AG04449 (cell line): ENCODE data around the gene RNF39.
"Not testable (repeated sequence)": the region's sequence is repeated elsewhere in the genome, so short reads cannot be mapped to it uniquely, and the experiment has no call there.

Experiments
- CTCF ChIA-PET: fragments of 350-600 bp; formaldehyde crosslinking; extraction: SDS; loops from one replicate; lab custom pipeline; 2021; ENCODE audit warnings: antibody characterized with exemption; lab: Yijun Ruan, JAX
- POLR2A ChIA-PET: fragments of 400-600, 350-600 bp; formaldehyde crosslinking; extraction: SDS; loops from one replicate; lab custom pipeline; 2020; ENCODE audit warnings: antibody characterized with exemption, inconsistent platforms; lab: Yijun Ruan, JAX
- DNase-seq: peaks from one replicate; pipeline ENCODE4 v3.0.0-alpha.2; 2010; ENCODE audit warnings: low read depth, low spot score
- H3K4me3 ChIP-seq: 2 replicates; pipeline ENCODE4 v1.5.1; 2011; ENCODE audit warnings: low read depth, mild to moderate bottlenecking, control low read depth, low read length
- TF ChIP-seq, protein P1 (sequence below): IDR thresholded peaks from one replicate; pipeline ENCODE4 v1.5.1; 2011; ENCODE audit warnings: mild to moderate bottlenecking, moderate library complexity, low read length, control low read depth, inconsistent platforms; ENCODE audit not compliant: insufficient read depth; ENCODE audit errors: missing control alignments

Gene RNF39

GRCh38 chr6:30042914-30043313 is 32.7 kb downstream of the RNF39 start:
- TF ChIP-seq, protein P1, sequence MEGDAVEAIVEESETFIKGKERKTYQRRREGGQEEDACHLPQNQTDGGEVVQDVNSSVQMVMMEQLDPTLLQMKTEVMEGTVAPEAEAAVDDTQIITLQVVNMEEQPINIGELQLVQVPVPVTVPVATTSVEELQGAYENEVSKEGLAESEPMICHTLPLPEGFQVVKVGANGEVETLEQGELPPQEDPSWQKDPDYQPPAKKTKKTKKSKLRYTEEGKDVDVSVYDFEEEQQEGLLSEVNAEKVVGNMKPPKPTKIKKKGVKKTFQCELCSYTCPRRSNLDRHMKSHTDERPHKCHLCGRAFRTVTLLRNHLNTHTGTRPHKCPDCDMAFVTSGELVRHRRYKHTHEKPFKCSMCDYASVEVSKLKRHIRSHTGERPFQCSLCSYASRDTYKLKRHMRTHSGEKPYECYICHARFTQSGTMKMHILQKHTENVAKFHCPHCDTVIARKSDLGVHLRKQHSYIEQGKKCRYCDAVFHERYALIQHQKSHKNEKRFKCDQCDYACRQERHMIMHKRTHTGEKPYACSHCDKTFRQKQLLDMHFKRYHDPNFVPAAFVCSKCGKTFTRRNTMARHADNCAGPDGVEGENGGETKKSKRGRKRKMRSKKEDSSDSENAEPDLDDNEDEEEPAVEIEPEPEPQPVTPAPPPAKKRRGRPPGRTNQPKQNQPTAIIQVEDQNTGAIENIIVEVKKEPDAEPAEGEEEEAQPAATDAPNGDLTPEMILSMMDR: no peak
- ChIA-PET POLR2A (no interaction called here), CTCF (no interaction called here)
- H3K4me3 ChIP-seq: no peak overlapping the region
- DNase-seq: no peak

- ChIA-PET CTCF (no interaction called here), POLR2A (no interaction called here)
- DNase-seq: no peak
- H3K4me3 ChIP-seq: no peak overlapping the region
- TF ChIP-seq, protein P1: no peak
These were observed 33.1 kb downstream of the RNF39 start for GRCh38 chr6:30042476-30042875.

DNA sequence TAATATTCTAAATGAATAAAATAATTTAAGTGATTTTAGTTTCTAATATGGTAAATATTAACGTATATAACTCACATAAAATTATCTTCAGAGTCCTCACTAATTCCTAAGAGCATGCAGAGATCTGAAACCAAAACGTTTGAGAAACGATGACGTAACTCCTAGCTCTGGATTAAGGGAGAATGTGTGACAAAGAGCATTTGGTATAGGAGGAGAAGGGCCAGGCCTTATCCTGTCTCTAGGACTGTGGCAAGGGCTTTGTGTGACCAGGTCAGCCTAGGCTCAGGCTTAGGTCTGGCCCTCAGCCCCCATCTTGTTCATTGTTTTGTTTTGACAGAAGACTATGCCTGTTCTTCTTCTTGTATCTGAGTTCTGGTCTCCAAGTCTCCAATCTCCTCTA is 33.7 kb downstream of the RNF39 start:
- TF ChIP-seq, protein P1: no peak
- CTCF ChIA-PET: no interaction called here

GRCh38 chr6:30041221-30041620 is 34.3 kb downstream of the RNF39 start:
- TF ChIP-seq, protein P1: no peak
- no peak for DNase-seq
- ChIA-PET CTCF (no interaction called here), POLR2A (no interaction called here)
- no peak overlapping the region for H3K4me3 ChIP-seq

More for the DNA sequence above, 33.7 kb downstream of the RNF39 start:
- POLR2A ChIA-PET: no interaction called here
- no peak for DNase-seq
- H3K4me3 ChIP-seq: no peak overlapping the region

GRCh38 chr6:30037182-30037788 is 38.3 kb downstream of the RNF39 start:
- POLR2A ChIA-PET: no interaction called here
- CTCF ChIA-PET: interaction anchor here (0.6 to 1.7 kb wide), 15 partner anchors 8 to 383 kb away, joined by 3 to 6 read pairs (median 4); no protein-coding TSS in a partner anchor
- TF ChIP-seq, protein P1: peak; percentile 44
- no peak for DNase-seq
- H3K4me3 ChIP-seq: no peak overlapping the region

DNA sequence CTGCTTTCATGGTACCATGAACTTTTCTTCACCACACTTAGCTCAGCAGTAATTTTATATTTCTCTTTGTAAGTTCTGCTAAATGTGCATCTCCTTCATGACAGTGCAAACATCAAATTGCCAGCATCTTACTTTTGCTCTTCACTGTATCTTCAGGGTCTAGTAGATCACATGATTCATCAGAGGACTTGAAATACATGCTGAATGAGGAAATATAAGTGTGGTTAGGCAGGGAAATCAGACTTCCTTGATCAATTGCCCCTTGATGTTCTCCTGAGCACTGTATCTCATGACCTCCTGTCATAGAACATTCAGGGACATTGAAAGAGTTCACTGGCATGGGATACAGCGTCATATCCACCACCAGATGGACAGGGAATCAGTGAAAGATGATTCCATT is 39.8 kb downstream of the RNF39 start:
- CTCF ChIA-PET: no interaction called here
- no peak for DNase-seq
- H3K4me3 ChIP-seq: no peak overlapping the region
- POLR2A ChIA-PET: no interaction called here
- TF ChIP-seq, protein P1: no peak

DNA sequence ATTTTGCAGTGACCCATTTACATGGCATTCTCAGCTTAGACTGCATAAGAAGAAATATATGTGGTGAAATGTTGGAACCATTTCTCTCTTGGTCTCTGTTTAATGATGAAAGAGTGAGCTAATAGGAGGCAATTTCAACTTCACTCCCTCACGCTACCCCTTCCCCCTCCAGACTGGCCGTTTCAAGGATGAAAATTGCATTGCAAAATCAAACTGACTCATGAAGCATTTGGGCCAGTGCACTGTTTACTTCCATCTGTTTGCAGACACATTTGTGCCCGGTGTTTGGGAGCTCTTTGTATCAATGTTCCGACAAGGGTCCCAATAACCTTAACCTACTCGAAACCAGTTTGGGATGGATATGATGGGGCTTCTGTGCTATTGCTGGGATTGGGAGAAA is 42.1 kb downstream of the RNF39 start:
- POLR2A ChIA-PET, DNase-seq, H3K4me3 ChIP-seq: not testable (repeated sequence)
- CTCF ChIA-PET: interaction anchor here (1.9 kb wide), 1 partner anchor 8 kb away, joined by 4 read pairs; no protein-coding TSS in a partner anchor
